KG1 (cell line): ENCODE data around the gene LYSET.
"Not testable (repeated sequence)": the region's sequence is repeated elsewhere in the genome, so short reads cannot be mapped to it uniquely, and the experiment has no call there.

ENCODE experiments used
- DNase-seq: peaks from one replicate; lab custom pipeline; 2025; lab: John Stamatoyannopoulos, UW

LYSET gene

DNA sequence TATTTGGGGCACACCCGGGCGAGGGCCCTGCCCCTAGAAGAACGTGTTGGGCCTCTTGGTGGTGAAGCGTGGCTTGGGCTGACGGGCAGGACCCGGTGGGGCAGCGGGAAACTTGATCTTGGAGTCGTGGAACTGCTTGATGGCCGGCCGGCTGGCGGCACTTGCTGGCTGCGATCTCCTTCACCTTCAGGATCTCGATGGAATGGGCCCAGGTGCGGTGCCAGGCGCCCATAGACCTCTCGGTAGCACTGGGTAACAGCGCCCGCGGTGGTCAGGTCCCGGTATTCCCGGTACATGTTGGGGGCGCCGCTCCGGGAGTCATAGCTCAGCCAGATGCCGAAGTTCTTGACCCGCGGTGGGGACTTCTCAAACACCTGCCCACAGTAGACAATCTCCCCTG, 38.4 kb downstream of the LYSET start:
- DNase-seq: no peak

DNA sequence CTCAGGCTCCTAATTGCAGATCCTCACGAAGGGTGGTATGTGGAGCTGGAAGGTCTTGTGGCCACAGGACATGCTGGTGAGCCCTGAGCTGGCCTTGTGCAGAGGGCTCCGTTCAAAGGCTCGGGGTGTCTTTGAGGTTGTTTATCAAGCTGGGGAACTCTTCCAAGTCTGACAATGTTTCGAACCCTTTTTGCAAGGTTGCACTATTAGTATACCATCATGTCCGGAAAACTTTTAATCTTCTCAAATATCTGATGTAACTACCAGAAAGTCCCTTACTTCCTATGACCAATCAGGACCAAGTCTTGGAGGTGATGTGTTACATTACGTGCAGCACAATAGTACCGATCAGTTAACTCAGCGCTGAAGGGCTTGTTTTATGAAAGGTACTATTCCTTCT, 43.4 kb downstream of the LYSET start:
- no peak for DNase-seq

DNA sequence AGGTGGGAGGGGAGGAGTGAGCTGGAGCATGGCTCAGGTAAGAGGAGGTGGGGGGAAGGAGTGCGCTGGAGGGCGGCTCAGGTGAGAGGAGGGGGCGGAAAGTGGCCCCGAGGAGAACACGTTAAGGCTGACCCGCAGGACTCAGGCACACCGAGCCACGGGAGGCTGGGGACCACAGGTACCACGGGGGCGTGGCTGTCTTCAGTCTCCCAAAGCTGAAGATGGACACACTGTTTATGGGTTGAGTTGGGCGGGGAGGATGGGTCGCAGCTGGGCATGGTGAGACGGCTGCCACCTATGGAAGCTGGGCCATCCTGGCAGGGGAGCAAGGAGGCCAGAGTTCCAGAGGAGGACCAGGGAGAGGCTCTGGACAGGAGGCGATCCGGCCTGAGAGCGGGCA, 45.4 kb downstream of the LYSET start:
- no peak for DNase-seq

DNA sequence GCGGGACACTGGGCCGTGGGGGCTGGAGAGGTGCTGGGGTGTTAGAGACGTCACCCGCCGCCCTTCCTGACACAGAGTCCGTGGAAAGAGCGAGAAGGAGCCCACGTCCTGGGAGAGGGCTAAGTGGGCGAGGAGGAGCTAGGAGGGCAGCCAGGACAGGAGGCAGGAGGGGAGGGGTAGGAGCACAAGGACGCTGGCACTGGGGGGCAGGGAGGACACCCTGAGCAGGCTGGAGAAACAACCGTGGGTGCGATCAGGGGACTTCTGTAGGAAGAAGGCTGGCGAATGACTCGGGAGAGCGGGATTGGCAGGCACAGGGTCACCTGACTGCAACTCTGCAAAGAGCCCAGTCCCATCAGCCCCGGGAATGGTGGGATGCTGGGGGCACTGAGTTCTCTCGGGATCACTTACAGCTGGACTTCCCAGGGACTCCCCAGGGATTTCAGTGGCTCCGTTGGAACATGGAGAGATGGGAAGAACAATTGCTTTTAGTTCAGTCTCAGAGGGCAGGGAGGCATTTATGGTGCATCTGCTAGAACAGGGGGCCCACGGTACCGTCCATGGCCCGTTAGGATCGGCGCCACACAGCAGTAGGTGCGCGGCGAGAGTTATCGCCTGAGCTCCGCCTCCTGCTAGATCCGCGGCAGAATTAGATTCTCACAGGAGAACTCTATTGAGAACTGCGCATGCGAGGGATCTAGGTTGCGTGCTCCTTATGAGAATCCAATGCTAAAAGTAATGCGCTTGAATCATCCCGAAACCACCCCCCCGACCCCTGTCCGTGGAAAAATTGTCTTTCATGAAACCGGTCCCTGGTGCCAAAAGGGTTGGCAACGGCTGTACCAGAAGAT, 46.2 kb downstream of the LYSET start:
- DNase-seq: no peak

DNA sequence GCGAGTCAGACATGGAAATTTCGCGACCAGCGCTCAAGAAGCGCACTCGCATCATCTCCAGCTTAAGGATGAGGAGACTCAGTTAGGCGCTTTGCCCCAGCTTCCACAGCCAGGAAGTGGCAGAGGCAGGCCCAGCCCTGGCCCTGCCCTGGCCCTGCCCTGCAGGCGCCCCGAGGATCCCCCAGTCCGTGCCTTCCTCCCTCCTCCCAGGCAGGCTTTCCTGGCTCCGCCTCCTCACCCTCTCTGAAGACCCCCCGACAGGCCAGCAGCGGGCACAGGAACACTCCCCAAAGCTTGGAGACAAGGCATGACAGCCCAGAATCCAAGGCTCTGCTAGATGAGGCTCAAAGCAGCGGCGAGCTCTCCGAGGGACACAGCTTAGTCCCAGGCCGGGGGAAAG, 47.0 kb downstream of the LYSET start:
- DNase-seq: no peak

DNA sequence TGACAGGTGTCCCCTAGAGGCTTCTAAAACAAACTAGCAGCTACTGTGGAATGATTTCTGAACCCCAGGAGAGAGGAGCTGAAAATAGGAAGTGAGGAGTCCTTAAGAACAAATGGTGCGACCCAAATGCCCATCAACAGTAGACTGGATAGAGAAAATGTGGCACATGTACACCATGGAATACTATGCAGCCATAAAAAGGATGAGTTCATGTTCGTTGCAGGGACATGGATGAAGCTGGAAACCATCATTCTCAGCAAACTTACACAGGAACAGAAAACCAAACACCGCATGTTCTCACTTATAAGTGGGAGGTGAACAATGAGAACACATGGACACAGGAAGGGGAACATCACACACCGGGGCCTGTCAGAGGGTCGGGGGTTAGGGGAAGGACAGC, 48.0 kb downstream of the LYSET start:
- not testable (repeated sequence) for DNase-seq

DNA sequence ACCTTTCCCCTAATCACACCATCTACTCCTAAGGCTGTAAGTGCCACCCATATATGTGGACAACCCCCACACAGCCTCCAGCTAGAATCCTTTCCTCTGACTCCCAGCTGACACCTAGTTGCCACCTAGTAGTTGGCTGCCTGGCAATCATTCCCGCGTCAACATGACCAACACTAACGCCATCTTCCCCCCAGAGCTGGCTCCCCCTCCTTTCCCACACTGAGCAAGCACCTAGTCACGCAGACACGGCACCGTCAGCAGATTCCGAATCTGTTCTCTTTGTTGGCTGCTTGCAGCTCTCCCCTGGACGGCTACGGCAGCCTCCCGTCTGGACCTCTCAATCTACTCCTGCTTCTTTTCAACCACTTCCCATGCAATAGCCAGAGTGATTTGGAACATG, 49.7 kb downstream of the LYSET start:
- no peak for DNase-seq
